T-helper 17 cell (primary cell): ENCODE measurements around the gene PTPRR. TPM values are rescaled to one million over a fixed set of nuclear protein-coding genes. Genes with fewer than 3 reads are reported as not detected.

ENCODE experiments used
- ATAC-seq: fragments of 150-1000 bp; cut with Tn5 transposase; 2 replicates; pipeline ENCODE4 v1.10.0; 2021; ENCODE audit warnings: mild to moderate bottlenecking, moderate library complexity
- DNase-seq, 3 donors: peaks; one replicate each; pipeline versions ENCODE4 v3.0.0 to v3.0.0-alpha.2; 2020 to 2021
- H3K9me3 ChIP-seq: one replicate; pipeline ENCODE4 v1.7.0; 2013; ENCODE audit warnings: low read length, mild to moderate bottlenecking; ENCODE audit not compliant: control insufficient read depth, poor library complexity, severe bottlenecking
- H3K27ac Mint-ChIP-seq: one replicate; pipeline ENCODE4 v1.8.0; 2022; ENCODE audit warnings: mild to moderate bottlenecking, moderate library complexity, mixed read lengths
- H3K27me3 Mint-ChIP-seq: one replicate; pipeline ENCODE4 v1.8.0; 2022; ENCODE audit warnings: mixed read lengths
- H3K36me3 Mint-ChIP-seq: one replicate; pipeline ENCODE4 v1.8.0; 2022; ENCODE audit warnings: low read depth, mixed read lengths
- H3K4me1 Mint-ChIP-seq: one replicate; pipeline ENCODE4 v1.8.0; 2022; ENCODE audit warnings: mild to moderate bottlenecking, mixed read lengths
- H3K4me3 Mint-ChIP-seq: one replicate; pipeline ENCODE4 v1.8.0; 2022; ENCODE audit warnings: mild to moderate bottlenecking, moderate library complexity, mixed read lengths
- total RNA-seq, 4 donors: library from RNA in 2 of 4; stranded (reverse) in 2 of 4; gene quantifications; one replicate each; pipeline ENCODE4 v1.2.3 and lab custom pipeline; 2022 to 2026

PTPRR gene
- total RNA-seq (not detected), total RNA-seq (lab: John Stamatoyannopoulos, UW) (0 reads per million in 2 donors)

GRCh38 chr12:70920251-70920851, at the start of gene PTPRR:
Gene PTPRR (minus strand): TSS chr12:70920738. CDS start chr12:70920390, 348 bp downstream.
- no peaks in the 10 kb centered on the region for H3K4me1 Mint-ChIP-seq
- H3K36me3 Mint-ChIP-seq: no peaks in the 10 kb centered on the region
- peaks cover 10% of the 10 kb centered on the region for H3K27me3 Mint-ChIP-seq
- DNase-seq (no peak), ATAC-seq (no peak)
- no peak within 1 kb of the TSS for H3K27ac Mint-ChIP-seq
- no peaks in the 10 kb centered on the region for H3K9me3 ChIP-seq
- no peak within 1 kb of the TSS for H3K4me3 Mint-ChIP-seq

- Mint-ChIP-seq H3K4me3 (no peak overlapping the region), H3K27me3 (no peaks in the 10 kb centered on the region), H3K27ac (no peak overlapping the region), H3K36me3 (no peaks in the 10 kb centered on the region), H3K4me1 (no peaks in the 10 kb centered on the region)
- H3K9me3 ChIP-seq: no peaks in the 10 kb centered on the region
- ATAC-seq (no peak), DNase-seq (no peak)
These were observed 46.7 kb upstream of the PTPRR start for GRCh38 chr12:70966996-70967790.

GRCh38 chr12:70966046-70966445, 45.5 kb upstream of the PTPRR start:
- H3K27me3 Mint-ChIP-seq: no peaks in the 10 kb centered on the region
- H3K4me3 Mint-ChIP-seq: no peak overlapping the region
- no peaks in the 10 kb centered on the region for H3K4me1 Mint-ChIP-seq

GRCh38 chr12:70964867-70965510, 44.5 kb upstream of the PTPRR start:
- no peaks in the 10 kb centered on the region for H3K27me3 Mint-ChIP-seq
- H3K36me3 Mint-ChIP-seq: no peaks in the 10 kb centered on the region
- H3K27ac Mint-ChIP-seq: no peak overlapping the region
- ATAC-seq (no peak), DNase-seq (no peak)
- H3K4me1 Mint-ChIP-seq: no peaks in the 10 kb centered on the region
- H3K4me3 Mint-ChIP-seq: no peak overlapping the region
- H3K9me3 ChIP-seq: no peaks in the 10 kb centered on the region

More at GRCh38 chr12:70966046-70966445, 45.5 kb upstream of the PTPRR start:
- no peaks in the 10 kb centered on the region for H3K9me3 ChIP-seq
- Mint-ChIP-seq H3K27ac (no peak overlapping the region), H3K36me3 (no peaks in the 10 kb centered on the region)
- ATAC-seq: no peak
- no peak for DNase-seq

- no peak overlapping the region for H3K4me3 Mint-ChIP-seq
- ATAC-seq (no peak), DNase-seq (no peak)
- H3K36me3 Mint-ChIP-seq: no peaks in the 10 kb centered on the region
- H3K27me3 Mint-ChIP-seq: no peaks in the 10 kb centered on the region
- H3K27ac Mint-ChIP-seq: no peak overlapping the region
- no peaks in the 10 kb centered on the region for H3K4me1 Mint-ChIP-seq
- H3K9me3 ChIP-seq: no peaks in the 10 kb centered on the region
These were observed 42.6 kb upstream of the PTPRR start for GRCh38 chr12:70963081-70963660.

GRCh38 chr12:70962226-70962794, 41.8 kb upstream of the PTPRR start:
- H3K9me3 ChIP-seq: no peaks in the 10 kb centered on the region
- no peak for ATAC-seq
- no peak overlapping the region for H3K27ac Mint-ChIP-seq
- H3K4me3 Mint-ChIP-seq: no peak overlapping the region
- H3K4me1 Mint-ChIP-seq: no peaks in the 10 kb centered on the region
- no peak for DNase-seq
- H3K27me3 Mint-ChIP-seq: no peaks in the 10 kb centered on the region
- H3K36me3 Mint-ChIP-seq: no peaks in the 10 kb centered on the region

- no peaks in the 10 kb centered on the region for H3K4me1 Mint-ChIP-seq
- H3K27ac Mint-ChIP-seq: no peak overlapping the region
- H3K36me3 Mint-ChIP-seq: no peaks in the 10 kb centered on the region
- DNase-seq: no peak
- no peak for ATAC-seq
- H3K9me3 ChIP-seq: no peaks in the 10 kb centered on the region
- H3K4me3 Mint-ChIP-seq: no peak overlapping the region
- H3K27me3 Mint-ChIP-seq: no peaks in the 10 kb centered on the region
These were observed 39.9 kb upstream of the PTPRR start for GRCh38 chr12:70960484-70960883.

- no peak for ATAC-seq
- Mint-ChIP-seq H3K27ac (no peak overlapping the region), H3K4me1 (no peaks in the 10 kb centered on the region), H3K36me3 (no peaks in the 10 kb centered on the region), H3K4me3 (no peak overlapping the region), H3K27me3 (no peaks in the 10 kb centered on the region)
- no peak for DNase-seq
- no peaks in the 10 kb centered on the region for H3K9me3 ChIP-seq
These were observed 34.9 kb upstream of the PTPRR start for GRCh38 chr12:70955415-70955814.

GRCh38 chr12:70950451-70950850, 29.9 kb upstream of the PTPRR start:
- Mint-ChIP-seq H3K27me3 (no peaks in the 10 kb centered on the region), H3K4me3 (no peak overlapping the region), H3K4me1 (no peaks in the 10 kb centered on the region), H3K27ac (no peak overlapping the region), H3K36me3 (no peaks in the 10 kb centered on the region)
- H3K9me3 ChIP-seq: no peaks in the 10 kb centered on the region
- DNase-seq (no peak), ATAC-seq (no peak)

- H3K27ac Mint-ChIP-seq: no peak overlapping the region
- H3K27me3 Mint-ChIP-seq: no peaks in the 10 kb centered on the region
- no peak for DNase-seq
- no peak overlapping the region for H3K4me3 Mint-ChIP-seq
- no peaks in the 10 kb centered on the region for H3K36me3 Mint-ChIP-seq
- H3K9me3 ChIP-seq: no peaks in the 10 kb centered on the region
- H3K4me1 Mint-ChIP-seq: no peaks in the 10 kb centered on the region
- no peak for ATAC-seq
These were observed 28.4 kb upstream of the PTPRR start for GRCh38 chr12:70948976-70949336.

GRCh38 chr12:70948236-70948975, 27.9 kb upstream of the PTPRR start:
- DNase-seq: no peak
- ATAC-seq: no peak

GRCh38 chr12:70936203-70936813, 15.8 kb upstream of the PTPRR start:
- no peak for ATAC-seq
- Mint-ChIP-seq H3K36me3 (no peaks in the 10 kb centered on the region), H3K27ac (no peak overlapping the region), H3K27me3 (no peaks in the 10 kb centered on the region), H3K4me3 (no peak overlapping the region), H3K4me1 (no peaks in the 10 kb centered on the region)
- no peak for DNase-seq
- H3K9me3 ChIP-seq: no peaks in the 10 kb centered on the region

More at GRCh38 chr12:70948236-70948975, 27.9 kb upstream of the PTPRR start:
- H3K9me3 ChIP-seq: no peaks in the 10 kb centered on the region
- Mint-ChIP-seq H3K36me3 (no peaks in the 10 kb centered on the region), H3K27ac (no peak overlapping the region), H3K4me3 (no peak overlapping the region), H3K4me1 (no peaks in the 10 kb centered on the region), H3K27me3 (no peaks in the 10 kb centered on the region)
